NCI-H1930 (cell line): ENCODE results near the gene KLK1.
"Not testable (repeated sequence)": the region's sequence is repeated elsewhere in the genome, so short reads cannot be mapped to it uniquely, and the experiment has no call there.

ENCODE experiments used
- DNase-seq, 2 experiments: peaks; one replicate each; lab custom pipeline; 2025; lab: John Stamatoyannopoulos, UW

The KLK1 gene

DNA sequence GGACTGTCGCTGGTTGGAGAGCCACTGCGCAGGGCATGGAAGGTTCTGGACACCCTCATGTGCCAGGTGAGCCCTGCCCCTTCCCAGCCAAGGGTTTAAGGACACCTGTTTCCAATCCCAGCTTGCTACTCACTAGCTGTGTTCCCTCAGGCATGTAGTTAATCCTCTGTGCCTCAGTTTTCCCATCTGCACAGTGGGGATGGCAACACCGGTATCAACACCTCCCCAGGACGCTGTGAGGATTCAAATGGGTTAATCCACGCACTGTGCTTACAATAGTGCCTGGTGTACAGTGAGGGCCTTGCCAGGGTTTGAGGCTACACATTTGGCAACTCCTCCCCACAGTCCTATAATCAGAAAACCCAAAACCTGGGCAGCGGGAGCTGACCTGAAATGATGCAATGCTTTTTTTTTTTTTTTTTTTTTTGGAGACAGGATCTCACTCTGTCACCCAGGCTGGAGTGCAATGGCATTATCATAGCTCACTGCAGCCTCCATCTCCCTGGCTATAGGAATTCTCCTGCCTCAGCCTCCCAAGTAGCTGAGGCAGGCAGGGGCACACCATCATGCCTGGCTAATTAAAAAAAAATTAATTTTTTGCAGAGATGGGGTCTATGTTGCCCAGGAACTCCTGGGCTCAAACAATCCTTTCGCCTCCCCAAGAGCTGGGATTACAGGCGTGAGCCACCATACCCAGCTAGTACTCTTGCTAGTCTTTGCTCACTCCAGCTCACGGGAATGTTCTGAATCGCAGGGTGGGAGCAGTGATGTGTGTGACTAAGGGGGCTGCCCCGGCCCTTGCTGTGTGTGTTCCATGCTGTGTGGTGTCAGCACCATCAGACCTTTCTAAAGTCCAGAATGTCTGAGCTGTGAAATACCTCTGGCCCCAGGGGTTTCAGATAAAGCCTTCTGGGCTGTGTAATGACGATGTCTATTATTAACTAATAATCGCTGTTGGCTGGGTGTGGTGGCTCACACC is 31.0 kb downstream of the KLK1 start:
- no peak for DNase-seq

DNA sequence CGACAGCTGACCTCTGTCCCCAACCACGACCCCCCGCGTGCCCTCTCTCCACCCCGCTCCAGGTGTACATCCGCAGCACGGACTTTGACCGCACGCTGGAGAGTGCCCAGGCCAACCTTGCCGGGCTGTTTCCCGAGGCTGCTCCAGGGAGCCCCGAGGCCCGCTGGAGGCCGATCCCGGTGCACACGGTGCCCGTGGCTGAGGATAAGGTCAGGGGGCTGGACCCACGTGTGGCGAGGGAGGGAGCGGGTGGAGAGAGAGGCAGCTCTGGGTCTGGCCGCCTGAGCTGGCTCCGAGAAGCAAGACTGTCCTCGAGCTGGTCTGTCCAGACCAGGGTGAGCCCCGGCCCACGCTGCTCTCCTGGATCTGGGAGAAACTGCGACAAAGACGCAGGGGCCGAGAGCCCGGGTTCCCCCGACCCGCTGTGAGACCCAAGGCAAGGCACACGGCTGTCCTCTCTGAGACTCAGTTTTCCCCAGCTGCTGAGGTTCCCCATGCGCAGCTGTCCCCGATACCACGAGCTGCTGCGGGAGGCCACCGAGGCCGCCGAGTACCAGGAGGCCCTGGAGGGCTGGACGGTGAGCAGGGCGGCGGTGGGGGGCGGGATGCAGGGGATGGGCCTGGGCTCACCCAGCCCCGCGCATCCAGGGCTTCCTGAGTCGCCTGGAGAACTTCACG is 31.9 kb downstream of the KLK1 start:
- DNase-seq, result no peak

DNA sequence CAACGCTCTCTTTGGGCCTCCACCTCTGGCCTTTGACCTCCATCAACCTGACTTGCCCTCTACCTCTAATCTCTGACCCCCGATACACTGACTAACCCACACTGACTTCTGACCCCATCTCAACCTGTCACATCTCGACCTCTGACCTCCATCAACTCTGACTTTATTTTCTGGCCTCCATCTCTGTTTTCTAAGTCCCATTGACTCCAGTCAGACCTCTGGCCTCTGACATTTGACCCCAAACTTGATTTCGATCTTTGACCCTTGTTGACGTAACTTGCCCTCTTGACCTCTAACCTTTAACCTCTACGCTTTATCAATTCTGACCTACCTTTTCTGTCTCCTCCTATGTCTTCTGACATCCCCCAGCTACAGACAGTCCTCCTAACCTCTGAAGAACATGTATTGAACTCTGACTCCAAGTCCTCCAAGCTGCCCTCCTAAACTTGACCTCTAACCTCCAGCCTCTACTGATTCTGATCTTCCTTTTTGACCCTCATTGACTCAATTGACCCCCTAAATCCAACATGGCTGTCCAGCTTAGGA is 32.6 kb downstream of the KLK1 start:
- DNase-seq, result no peak

DNA sequence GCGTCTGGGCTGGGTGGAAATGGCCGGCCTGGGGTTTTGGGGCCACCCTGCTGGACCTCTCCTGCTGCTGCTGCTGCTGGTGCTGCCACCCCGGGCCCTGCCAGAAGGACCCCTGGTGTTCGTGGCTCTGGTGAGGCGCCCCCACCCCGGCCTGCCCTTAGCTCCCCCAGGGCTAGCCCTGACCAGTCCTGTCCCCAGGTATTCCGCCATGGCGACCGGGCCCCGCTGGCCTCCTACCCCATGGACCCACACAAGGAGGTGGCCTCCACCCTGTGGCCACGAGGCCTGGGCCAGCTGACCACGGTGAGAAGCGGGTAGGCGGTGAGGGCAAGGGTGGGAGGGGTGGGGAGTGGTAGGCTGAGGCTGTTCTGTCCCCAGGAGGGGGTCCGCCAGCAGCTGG is 33.2 kb downstream of the KLK1 start, which contains the start of gene ACP4:
Gene ACP4, plus strand, starts transcription at position 20 of the 400 bp plus-strand sequence. Its CDS starts 0 bp downstream, at position 20.
- DNase-seq, result no peak

DNA sequence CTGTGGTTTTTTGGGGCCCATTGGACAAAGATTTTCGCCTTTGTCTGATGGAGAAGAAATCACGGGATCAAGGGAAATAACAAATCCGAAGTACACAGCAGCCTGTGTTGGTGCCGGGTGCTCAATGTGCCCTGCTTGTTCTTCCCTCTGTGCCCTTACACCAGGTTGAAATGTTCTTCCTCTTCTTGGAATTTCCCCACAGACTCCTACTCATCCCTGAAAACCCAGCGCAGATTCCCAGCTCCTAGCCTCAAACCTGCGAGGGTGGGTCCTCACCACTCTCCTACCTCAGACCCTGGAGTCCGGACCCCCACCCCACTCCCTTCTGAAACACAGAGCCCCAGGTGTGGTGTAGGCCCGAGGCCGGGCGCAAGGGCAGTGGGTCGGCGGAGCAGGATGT is 38.3 kb downstream of the KLK1 start:
- DNase-seq, result no peak

DNA sequence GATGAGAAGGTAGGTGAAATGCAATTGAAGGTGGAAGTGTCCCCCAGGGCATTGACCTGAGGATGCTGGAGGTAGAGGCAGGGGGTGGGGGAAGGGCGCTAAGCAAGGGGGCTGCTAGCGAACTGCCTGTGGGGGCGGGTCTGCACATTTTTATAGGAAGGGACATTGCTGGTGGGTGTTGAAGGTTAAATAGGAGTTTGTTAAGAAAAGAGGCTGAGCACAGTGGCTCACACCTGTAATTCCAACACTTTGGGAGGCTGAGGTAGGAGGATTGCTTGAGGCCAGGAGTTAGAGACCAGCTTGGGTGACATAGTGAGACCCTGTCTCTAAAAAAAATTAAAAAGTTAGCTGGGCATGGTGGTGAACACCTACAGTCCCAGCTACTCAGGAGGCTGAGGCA is 38.9 kb downstream of the KLK1 start:
- no peak for DNase-seq

DNA sequence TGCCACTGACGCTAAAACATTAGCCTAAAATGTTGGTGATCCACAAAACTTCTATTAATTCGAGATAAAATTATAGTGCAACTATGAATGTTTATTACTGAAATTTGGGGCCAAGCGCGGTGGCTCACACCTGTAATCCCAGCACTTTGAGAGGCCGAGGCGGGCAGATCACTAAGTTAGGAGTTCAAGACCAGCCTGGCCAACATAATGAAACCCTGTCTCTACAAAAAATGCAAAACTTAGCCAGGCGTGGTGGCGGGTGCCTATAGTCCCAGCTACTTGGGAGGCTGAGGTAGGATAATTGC is 39.8 kb downstream of the KLK1 start:
- DNase-seq, result not testable (repeated sequence)

DNA sequence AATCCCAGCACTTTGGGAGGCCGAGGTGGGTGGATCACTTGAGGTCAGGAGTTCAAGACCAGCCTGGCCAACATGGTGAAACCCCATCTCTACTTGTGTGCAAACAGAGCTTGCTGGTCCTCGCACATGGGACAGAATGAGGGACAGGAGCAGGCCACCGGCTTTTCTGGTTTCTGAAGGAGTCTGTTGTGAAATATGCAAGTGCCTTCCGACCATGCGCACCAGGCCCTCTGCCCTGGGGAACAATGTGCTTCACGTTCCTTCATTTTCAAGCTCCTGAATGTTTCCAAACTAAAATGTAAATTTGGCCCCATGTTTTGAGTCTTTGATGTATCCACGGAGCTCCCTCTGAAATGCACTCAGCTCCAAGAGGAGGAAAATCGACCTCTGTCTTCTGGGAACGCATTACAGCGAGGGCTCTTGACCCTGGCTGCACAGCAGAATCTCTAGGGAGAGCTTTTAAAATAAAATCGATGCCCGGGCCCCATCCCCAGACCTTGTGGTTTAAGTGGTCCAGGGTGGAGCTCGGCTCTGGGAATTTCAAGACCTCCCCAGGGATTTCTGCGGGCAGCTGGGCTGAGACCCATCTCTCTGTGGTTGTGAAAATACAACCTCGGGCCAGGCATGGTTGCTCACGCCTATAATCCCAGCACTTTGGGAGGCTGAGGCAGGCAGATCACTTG is 42.7 kb downstream of the KLK1 start:
- no peak for DNase-seq

DNA sequence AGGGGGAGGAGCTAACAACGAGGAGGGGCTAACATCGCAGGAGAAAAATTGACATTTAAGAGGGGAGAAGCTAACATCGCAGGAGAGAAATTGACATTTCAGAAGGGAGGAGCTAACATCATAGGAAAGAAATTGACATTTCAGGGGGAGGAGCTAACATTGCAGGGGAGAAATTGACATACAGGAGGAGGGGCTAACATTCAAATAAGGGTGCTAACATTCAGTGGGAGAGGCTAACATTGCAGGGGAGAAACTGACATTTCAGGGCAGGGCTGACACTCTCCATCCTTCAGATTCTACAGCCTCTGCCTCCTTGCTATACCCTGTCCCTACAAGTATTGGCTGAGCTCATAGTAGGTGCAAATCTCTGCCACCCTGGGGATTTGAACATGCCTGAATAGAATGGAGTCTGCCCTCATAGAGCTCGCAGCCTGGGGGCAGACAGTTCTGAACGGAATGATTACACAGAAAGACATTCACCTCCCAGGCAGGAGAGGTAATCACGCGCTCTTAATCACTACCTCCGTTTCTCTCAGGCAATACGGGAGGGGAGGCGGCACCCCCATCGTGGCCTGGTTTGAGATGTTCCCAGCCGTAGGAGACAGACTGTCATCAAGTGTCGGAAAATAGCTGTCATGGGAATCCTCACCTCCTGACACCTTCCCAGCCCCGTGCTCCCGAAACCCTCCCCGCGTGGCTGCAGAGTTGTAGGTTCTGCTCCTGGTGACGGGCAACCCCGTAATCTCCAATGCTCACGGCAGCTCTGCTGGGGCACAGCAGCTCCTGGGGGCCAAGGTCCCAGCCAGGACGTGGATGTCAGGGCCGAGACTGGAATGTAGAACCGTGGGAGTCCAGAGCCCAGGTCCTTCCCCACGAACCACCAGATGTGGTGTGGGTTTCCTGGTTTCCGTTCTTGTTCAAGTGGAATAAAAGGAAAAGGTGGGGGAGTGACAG is 43.8 kb downstream of the KLK1 start:
- no peak for DNase-seq

DNA sequence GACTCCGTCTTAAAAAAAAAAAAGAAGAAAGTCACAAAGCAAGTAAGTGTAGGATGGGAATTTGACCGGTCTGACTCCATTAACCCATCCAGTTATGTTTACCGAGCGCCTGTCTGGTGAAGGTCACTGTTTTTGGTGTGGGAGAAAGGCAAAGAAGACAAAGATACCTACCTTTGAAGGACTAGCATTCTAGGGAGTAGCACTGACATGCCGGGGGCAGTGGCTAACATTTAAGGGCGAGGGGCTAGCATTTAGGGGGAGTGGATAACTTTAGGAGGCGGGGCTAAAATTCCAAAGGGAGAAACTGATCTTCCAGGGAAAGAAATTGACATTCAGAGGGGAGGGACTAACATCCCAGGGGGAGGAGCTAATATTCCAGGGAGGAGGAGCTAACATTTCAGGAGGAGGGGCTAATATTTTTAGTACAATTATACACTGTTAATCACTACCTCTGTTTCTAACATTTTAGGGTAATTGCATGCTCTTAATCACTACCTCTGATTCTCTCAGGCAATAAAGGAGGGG is 44.6 kb downstream of the KLK1 start:
- no peak for DNase-seq

DNA sequence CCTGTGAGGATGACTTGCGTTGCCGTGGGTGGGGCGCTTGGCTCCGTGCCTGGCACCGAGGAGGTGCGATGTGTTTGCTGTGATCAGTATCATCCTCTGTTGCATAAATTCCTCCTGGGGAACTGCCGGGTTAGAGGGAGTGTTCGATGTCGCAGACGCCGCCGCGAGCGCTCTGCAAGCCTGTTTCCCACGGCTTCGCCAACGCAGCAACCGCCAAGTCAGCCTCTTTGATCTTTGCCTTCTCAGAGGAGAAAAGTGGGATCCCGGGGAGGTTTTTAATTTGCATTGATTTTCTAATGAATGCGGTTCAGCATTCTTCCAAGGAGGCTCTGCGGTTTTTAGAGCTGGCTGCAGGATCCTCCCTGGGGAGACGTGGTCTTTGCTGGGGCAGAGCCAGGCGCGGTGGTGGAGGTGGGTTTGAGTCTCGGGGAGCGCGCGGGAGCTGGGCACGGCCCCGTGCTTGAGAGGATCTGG is 45.7 kb downstream of the KLK1 start:
- DNase-seq, result peak; percentile 22 to 33

DNA sequence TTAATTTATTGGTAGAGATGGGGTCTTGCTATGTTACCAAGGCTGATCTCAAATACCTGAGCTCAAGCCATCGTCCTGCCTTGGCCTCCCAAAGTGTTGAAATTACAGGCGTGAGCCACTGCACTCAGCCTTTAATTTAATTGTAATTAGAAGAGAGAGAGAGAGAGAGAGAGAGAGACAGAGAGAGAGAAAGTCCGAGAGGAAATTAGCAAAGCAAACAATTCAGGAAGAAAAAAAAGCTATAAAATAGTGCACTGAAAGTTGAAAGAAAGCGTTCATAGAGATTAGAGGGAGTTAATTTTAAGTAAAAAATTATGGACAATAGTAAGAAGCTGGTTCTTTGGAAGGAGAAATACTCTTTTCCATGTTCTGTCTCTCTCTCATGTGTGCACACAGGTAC is 46.3 kb downstream of the KLK1 start:
- DNase-seq, result no peak

DNA sequence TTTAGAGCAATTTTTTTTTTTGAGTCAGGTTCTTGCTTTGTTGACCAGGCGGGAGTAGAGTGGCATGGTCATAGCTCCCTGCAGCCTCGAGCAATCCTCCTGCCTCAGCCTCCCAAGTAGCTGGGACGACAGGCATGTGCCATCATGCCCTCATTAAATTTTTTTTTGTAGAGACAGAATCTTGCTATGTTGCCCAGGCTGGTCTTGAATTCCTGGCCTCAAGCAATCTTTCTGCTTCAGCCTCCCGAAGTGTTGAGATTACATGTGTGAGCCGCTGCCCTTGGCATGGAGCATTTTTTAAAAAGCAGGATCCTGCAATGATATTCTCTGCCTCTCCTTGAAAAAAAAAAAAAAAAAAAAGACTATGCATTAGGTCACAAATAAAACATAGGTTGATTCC is 47.5 kb downstream of the KLK1 start:
- DNase-seq, result no peak

DNA sequence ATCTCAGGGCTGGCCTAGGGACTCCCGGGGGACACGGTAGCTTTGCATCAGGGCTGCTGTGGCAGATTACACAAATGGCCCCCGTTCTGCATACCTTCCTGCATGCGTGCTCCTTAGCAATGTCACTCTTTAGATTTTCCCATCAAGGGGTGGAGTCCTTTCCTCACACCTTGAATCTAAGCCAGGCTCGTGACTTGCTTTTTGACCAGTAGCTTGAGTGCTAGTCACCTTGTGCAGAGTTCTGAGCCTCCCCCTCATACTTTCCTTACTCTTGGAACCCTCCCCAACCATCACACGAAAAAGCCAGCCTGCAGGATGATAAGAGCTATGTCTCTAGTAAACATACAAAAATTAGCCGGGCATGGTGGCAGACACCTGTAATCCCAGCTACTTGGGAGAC is 50.1 kb downstream of the KLK1 start:
- not testable (repeated sequence) for DNase-seq

DNA sequence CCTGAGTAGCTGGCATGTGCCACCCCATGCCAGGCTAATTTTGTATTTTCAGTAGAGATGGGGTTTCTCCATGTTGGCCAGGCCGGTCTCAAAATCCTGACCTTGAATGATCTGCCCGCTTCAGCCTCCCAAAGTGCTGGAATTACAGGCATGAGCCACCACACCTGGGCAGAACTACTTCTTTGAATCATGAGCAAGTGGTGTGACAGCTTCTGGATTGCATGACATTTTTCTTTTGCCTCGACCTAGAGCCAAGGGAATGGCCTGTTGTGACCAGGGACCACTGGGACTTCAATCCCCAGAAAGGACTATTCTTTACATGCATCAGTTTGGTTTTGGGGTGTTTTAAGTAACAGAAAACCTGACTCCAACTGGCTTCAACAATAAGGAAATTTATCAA is 50.7 kb downstream of the KLK1 start:
- not testable (repeated sequence) for DNase-seq

DNA sequence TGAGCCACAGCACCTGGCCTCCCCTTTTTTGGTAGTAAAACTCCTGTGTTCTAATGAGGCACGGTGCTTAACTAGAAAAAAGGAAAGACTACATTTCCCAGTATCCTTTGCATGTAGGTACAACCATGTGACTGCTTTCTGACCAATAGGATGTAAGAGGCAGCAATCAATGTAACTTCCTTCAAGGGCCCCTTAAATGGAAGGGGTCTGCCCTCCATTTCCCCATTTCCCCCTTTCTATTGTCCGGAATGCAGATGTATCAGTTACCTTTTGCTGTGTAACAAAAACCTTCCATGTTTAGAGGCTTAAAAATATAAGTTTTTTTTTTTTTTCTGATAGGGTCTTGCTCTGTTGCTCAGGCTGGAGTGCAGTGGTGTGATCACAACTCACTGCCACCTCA is 51.1 kb downstream of the KLK1 start:
- DNase-seq, result no peak

DNA sequence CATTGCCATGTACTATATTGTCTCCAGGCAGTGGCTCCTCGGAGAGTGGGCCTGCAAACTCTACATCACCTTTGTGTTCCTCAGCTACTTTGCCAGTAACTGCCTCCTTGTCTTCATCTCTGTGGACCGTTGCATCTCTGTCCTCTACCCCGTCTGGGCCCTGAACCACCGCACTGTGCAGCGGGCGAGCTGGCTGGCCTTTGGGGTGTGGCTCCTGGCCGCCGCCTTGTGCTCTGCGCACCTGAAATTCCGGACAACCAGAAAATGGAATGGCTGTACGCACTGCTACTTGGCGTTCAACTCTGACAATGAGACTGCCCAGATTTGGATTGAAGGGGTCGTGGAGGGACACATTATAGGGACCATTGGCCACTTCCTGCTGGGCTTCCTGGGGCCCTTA is 52.7 kb downstream of the KLK1 start:
- DNase-seq, result no peak

DNA sequence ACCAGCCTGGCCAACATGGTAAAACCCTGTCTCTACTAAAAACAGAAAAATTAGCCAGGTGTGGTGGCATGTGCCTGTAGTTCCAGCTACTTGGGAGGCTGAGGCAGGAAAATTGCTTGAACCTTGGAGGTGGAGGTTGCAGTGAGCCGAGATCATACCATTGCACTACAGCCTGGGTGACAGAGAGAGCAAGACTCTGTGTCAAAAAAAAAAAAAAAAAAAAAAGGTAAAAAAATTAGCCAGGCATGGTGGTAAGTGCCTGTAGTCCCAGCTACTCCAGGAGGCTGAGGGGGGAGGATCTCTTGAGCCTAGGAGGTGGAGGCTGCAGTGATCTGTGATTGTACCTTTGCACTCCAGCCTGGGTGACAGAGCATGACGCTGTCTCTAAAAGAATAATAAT is 53.4 kb downstream of the KLK1 start, which contains the start of gene GPR32:
Gene GPR32, plus strand, starts transcription at position 301 of the 400 bp plus-strand sequence. CDS start 137 bp downstream, outside the sequence.
- DNase-seq, result not testable (repeated sequence)
